Activated naive CD4-positive, alpha-beta T cell treated with anti-CD3 and anti-CD28 coated beads, Interleukin-2, amount 50 U/mL, for 16 hours (primary cell): Measurements from ENCODE around the gene CRB3.
"Not testable (repeated sequence)": the region's sequence is repeated elsewhere in the genome, so short reads cannot be mapped to it uniquely, and the experiment has no call there.

Experiments
- DNase-seq: peaks from one replicate; pipeline ENCODE4 v3.0.0-alpha.2; 2020

The CRB3 gene

DNA sequence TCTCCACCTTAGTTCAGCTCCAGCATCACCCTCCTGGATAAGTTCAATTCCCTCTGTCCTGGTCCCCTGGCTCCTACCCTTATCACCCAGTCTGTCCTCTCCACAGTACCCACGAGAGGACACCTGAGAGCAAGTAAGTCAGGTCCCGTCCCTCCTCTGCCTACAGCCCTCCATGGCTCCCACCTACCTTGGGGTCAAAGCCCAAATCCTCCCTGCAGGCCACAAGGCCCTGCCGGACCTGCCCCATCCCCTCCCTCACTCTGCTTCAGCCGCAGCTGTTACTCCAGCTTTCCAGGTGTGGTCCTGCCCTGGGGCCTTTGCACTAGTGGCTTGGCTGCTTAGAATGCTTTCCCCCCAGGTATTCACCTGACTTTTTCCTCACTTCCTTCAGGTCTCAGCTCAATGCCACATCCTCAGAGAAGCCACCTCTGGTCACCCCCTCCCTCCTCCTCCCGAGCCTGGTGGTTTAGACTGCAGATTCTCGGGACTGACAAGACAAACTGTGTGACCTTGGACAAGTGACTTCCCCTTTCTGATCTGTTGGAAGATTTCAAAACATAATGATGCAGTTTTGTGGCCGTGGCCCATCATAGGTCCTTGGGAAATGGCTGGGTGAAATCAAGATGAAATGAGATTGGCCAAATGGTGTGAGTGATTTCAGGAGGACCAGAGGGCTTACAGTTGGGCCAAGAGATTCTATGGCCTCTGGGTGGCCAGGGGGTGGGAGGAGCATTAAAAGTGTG lies 34.4 kb downstream of the CRB3 start:
- DNase-seq, result no peak

DNA sequence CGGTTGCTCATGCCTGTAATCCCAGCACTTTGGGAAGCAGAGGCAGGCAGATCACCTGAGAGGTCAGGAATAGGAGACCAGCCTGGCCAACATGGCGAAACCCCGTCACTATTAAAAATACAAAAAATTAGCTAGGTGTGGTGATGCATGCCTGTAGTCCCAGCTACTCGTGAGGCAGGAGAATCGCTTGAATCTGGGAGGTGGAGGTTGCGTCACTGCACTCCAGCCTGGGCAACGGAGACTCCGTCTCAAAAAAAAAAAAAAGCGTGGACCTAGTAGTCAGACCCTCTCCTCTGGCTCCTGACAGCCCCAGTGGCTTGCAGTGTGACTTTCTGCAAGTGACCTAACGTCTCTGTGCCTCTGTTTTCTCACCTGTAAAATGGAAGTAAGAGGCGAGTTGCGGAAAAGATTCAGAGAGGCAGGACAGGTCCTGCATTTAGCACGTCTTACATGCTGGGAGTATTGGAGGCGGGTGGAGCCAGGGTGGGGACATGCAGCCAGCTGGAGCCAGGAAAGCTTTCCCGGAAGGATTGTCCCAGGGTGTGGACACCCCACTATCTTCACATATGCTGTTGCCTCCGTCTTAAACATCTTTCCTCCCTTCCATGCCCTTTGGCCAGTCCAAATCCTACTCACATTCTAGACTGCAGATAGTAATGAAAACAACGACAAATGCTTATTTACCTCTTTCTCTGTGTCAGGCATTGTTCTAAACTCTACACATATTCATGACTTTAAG lies 35.1 kb downstream of the CRB3 start:
- no peak for DNase-seq

DNA sequence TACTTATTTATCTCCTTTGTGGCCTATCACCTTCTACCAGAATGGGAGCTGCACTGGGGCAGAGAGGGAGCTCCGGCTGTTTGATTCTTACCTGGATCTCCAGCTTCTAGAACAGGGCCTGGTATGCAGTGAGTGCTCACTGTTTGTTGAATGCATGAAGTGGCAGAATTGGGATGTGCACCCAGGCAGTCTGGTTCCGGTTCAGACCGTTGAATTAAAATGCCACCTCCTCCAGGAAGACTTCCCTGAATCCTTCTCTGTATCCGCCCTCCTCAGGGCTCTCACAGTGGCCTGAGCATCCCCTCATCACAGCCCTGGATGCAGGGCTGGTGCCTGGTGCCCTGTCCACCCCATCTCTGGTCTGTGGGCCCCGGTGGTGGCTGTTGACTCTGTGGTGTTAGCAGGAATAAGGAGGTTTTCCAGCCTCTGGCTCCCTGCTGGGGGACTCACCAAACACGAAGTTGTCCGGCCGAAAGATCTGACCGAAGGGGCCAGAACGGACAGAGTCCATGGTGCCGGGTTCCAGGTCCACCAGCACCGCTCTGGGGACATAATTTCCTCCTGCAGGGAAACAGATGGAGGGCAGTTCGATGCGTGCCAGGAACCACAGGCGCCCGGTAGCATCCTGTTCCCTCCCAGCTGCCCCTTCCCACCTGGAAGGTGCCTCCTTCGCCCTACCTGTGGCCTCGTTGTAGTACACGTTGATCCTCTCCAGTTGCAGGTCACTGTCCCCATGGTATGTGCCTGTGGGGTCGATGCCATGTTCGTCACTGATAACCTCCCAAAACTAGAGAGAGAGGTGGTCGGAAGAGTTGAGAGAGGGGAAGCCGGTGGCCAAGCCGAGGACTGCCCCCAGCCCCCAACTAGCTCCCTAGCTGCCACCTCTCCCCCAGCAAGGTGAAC lies 37.0 kb downstream of the CRB3 start:
- DNase-seq, result no peak

DNA sequence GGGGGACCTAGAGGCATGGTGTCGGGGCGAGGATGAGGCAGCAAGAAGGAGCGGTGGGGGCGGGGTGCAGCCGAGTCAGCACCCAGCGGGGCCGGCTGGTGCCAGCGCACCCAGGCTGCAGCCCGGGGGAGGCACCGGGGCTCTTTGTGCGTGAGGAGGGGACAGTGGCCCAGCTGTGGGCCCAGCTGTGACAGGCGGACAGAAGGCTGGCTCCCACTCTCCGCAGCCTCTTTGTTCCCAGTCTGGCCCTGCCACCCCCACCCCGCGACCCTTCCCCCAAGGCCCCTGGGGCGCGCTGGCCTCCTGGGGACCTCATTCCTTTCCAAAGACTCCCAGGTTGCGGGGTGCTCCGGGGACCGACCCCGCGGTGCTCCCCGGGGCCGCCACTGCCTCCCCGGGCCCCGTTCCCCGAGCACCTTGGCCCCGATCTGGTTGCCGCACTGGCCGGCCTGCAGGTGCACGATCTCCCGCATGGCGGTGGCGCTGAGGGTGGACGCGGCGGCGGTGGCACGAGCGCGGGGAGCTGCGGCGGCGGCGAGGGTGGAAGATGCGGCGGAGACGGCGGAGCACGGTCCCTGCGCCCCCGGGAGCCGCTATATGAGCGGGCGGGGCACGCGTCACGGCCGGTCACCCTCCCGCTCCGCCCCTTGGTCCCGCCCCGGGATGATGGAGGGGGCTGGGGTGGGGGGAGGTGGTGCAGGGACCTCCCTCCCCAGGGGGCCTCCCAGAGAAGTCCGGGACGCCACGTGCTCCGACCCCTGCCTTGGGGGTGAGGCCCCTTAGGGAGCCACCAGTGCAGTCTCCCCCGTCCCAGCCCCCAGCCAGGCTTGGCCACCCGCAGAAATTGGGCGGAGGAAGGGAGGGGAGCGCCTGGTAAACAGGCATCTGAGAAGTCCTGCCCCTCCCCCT lies 37.9 kb downstream of the CRB3 start, which contains the start of gene TUBB4A:
TUBB4A (minus strand) TSS at position 570 of the 909 bp plus-strand sequence; CDS start at position 473, 97 bp downstream.
- peak; percentile 61 for DNase-seq

DNA sequence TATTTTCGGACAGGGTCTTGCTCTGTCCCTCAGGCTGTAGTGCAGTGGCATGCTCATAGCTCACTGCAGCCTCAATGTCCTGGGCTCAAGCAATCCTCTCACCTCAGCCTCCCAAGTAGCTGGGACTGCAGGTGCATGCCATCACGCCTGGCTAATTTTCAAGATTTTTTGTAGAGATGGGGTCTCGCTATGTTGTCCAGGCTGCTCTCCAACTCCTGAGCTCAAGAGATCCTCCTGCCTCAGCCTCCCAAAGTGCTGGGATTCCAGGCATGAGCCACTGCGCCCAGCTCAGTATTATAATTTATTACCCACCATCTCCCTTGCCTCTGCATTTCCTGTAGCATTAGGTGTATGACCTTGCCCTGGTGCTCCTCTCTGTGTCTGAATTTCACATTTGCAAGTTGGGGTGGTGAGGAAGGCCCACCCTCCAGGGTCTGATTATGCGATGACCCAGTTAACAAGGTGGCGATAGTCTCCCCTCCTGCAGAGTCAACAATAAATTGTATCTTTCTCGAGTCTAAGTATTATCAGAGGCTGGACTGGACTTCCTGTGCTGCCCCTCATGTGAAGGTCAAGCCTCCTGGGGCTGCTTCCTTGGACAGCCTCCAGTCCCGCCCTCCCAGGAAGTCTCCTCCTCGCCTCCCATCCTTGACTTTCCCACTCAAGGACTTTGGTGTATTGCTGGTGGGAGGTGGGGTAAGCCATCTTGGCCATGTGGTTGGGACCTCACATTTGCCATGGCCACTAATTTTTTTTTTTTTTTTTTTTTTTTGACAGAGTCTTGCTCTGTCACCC lies 39.5 kb downstream of the CRB3 start:
- DNase-seq, result no peak

DNA sequence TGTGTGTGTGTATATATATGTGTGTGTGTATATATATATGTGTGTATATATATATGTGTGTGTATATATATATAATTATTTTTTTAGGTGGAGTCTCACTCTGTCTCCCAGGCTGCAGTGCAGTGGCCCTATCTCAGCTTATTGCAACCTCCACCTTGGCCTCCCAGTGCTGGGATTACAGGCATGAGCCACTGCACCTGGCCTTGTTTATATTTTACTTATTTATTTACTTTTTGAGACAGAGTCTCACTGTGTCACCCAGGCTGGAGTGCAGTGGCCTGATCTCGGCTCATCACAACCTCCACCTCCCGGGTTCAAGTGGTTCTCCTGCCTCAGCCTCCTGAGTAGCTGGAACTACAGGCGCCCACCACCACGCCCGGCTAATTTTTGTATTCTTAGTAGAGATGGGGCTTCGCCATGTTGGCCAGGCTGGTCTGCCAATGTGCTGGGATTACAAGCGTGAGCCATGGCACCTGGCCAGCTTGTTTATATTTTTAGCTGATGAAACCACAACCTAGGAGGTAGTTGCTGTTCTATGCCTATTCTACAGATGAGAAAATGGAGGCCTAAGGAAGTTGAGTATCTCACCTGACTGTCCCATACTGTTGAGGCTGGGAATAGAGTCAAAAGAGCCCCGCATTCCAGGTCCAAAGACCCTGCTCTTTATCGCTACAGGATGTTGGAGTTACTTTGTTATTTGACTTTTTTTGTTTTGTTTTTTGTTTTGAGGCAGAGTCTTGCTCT lies 44.1 kb downstream of the CRB3 start:
- not testable (repeated sequence) for DNase-seq

DNA sequence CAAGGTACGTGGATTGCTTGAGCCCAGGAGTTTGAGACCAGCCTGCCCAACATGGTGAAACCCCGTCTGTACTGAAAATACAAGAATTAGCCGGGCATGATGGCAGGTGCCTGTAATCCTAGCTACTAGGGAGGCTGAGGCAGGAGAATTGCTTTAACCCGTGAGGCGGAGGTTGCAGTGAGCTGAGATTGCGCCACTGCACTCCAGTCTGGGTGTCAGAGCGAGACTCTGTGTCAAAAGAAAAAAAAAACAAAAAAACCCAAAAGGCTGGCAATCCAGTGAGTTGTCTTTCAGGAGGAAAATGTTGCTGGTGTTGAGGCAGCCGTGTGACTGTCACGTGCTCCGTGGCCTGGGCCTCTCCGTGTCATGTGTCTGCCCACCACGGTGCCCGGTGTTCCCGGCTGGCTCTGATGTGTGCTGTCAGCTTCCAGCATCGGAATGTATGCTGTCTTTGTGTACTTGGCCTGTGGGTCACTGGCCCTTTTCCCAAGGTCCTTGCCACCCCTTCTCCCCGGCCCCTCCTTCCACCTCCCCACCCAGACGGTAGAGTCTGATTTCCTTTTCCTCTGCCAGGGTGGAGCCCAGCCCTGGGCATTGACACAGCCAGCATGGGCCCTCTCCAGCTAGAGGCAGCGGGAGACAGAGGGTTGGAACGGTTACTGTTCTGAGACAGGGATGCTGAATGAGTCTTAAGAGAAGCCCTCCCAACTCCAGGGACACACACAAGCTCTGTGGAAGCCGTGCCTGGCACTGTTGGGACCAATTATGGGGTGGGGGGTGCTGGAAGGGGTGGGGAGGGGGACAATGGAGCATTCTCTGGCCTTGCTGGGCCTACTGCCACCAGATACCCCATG lies 45.3 kb downstream of the CRB3 start:
- no peak for DNase-seq

DNA sequence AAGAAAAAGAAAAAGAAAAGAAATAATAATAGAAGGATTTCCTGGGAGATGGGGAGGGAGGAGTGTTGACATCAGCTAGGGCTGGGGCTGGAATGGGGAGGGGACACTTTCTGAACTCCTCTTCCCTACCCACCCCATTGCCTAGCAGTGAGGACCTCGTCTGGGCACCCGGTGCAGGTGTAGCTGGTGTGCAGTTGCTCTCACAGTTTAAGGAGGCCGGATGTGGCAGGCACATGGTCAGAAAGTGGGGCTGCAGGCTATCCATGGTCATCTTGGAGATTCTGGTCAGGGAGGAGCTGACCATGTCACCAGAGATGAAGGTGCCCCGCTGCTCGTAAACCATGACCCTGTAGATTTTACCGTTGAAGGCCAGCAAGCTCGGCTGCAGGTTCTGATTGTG lies 46.5 kb downstream of the CRB3 start:
- no peak for DNase-seq

DNA sequence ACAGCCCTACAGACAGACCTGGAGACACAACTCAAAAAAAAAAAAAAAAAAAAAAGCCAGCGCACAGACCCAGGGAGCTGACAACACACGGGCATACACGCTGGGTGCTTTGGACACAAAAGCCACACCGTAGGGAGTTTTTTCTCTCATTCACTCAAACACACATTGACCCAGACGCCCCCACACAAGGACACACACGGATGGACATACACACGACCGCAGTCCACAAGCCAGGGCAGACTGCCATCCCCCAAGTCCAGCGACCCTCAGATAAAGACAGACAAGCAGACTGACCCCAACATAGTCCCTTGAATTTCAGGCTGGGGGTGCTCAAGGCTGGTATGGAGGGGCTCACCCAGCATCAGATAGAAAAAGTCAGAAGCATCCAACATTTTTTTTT lies 50.0 kb downstream of the CRB3 start:
- no peak for DNase-seq

DNA sequence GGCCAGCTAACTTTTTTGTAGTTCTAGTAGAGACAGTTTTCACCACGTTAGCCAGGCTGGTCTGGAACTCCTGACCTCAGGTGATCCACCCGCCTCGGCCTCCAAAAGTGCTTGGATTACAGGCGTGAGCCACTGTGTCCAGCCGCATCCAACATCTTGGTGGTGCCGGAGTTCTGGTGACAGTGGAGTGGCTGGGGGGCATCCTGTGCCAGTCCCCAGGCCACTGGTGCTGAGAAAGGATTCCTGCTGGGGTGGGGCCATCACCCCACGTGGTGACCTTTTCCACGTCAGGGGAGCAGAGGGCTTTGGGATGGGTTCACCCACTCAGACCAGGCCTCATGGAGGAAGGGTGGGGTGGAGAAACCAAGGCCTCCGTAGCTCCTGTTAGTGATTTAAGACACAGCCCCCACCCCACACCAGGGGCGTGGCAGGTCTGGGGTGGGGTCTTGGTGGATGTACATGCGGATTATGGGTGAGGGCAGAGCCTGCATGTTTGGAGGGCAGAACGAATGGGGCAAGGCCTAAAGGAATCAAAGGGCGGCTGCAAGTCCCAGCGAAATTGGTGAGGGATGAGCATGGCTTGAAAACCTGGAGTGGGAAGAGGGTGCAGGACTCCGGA lies 51.0 kb downstream of the CRB3 start:
- no peak for DNase-seq

DNA sequence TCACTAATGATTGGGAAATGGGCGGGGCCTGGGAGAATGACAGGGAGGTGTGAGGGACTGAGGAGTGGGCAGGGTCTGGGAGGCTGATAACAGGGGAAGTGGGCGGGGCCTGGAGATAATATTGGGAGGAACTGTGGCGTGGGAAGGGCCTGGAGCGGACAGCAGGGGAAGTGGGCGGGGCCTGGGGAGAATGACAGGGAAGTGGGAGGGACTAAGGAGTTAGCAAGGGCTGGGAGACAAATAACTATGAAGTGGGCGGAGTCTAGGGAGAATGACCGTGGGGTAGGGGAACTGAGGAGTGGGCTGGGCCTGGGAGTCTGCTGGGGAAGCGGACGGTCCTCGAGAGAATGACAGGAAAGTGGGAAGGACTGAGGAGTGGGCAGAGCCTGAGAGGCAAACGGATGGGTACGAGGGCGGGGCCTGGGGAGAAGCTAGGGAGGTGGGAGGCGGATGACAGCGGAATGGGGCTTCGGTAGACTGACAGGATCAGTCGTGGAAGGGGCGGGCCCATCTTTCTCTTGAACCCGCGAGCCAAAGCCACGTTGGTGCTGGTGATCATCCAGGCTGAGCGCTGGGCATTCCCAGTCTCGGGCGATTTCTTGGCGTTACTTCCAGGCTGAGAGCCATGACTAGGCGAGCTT lies 52.1 kb downstream of the CRB3 start:
- DNase-seq, result peak; percentile 62
